ENCODE results near the gene HMX3. TPM values are rescaled to one million over a fixed set of nuclear protein-coding genes. Genes with fewer than 3 reads are reported as not detected.

The HMX3 gene
- total and polyA plus RNA-seq, 2 experiments from 2014 or later: 0.35 TPM; not detected in 1

DNA sequence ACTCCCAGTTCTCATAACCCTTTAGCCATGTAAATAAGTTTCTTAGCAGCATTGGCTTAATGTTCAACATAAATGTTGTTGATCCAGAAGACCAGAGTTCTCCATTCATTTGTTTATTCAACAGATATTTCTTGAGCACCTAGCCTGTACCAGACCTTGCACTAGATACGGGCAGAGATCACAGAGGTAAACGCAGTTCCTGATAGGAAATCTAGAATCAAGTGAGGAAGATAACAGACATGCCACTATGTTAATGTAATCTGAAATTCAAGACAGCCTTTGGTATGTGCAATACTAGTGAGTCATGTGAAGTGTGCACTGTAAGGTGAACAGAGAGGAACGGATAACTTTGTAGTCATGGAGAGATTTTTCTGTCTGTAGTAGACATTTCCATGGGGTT lies 21.4 kb downstream of the HMX3 start:
- DNase-seq (ENCODE audit: low spot score): no peak
- no peak overlapping the region for H3K27ac Mint-ChIP-seq
- Histone ChIP-seq H3K79me2 (replicated peaks; ENCODE audit: insufficient read depth) (peaks cover 79% of the 10 kb centered on the region), H3K27ac (ENCODE audit: low read depth) (no peak overlapping the region), H3K4me3 (no peak overlapping the region), H3F3A (replicated peaks; ENCODE audit: low read depth) (no peaks in the 10 kb centered on the region), H3K4me1 (ENCODE audit: insufficient read depth) (peaks cover 23% of the 10 kb centered on the region), H3K9me2 (ENCODE audit: insufficient read depth) (no peaks in the 10 kb centered on the region), H3K4me2 (no peak overlapping the region), H4K20me1 (replicated peaks; ENCODE audit: insufficient read depth) (peaks cover 61% of the 10 kb centered on the region), H3K27me3 (ENCODE audit: insufficient read depth) (peaks cover 11% of the 10 kb centered on the region), H2AFZ (no peak overlapping the region), H3K36me3 (ENCODE audit: insufficient read depth) (peaks cover 37% of the 10 kb centered on the region)
- no peak for ATAC-seq
- H3K27me3 Mint-ChIP-seq (ENCODE audit: insufficient read depth, low read depth, poor library complexity): peaks cover 17% of the 10 kb centered on the region
- H3K4me3 Mint-ChIP-seq: peak overlapping the region; percentile 99
- H3K9me3 Mint-ChIP-seq: no peaks in the 10 kb centered on the region
- peaks cover 73% of the 10 kb centered on the region for H3K36me3 Mint-ChIP-seq (ENCODE audit: low read depth)
- no peak for TF ChIP-seq EZH2 (IDR thresholded peaks at IDR 0.05; ENCODE audit: low read depth, unreplicated experiment)
- no peak for TF ChIP-seq JUNB (IDR thresholded peaks at IDR 0.05; ENCODE audit: unreplicated experiment)
- TF ChIP-seq ZNF462 (CRISPR knock-in tag; IDR thresholded peaks at IDR 0.05): no peak
- no peak for TF ChIP-seq CREB1 (CRISPR knock-in tag; IDR thresholded peaks at IDR 0.05; ENCODE audit: low read depth)
- no peak for TF ChIP-seq ZNF331 (CRISPR knock-in tag; IDR thresholded peaks at IDR 0.05; ENCODE audit: low read depth)
- TF ChIP-seq REST (IDR thresholded peaks at IDR 0.05; ENCODE audit: unreplicated experiment): no peak
- TF ChIP-seq POLR2AphosphoS5 (IDR thresholded peaks at IDR 0.05; ENCODE audit: low read depth): no peak
- no peak for TF ChIP-seq ETS1 (IDR thresholded peaks at IDR 0.05)
- no peak for TF ChIP-seq CTCF (conservative IDR thresholded peaks at IDR 0.05; ENCODE audit: low read depth in 2 of 2)
- TF ChIP-seq NANOG (IDR thresholded peaks at IDR 0.05; ENCODE audit: borderline replicate concordance): no peak
- no peak for TF ChIP-seq ZNF114 (CRISPR knock-in tag; IDR thresholded peaks at IDR 0.05)
- no peak for TF ChIP-seq EZH2phosphoT487 (IDR thresholded peaks at IDR 0.05; ENCODE audit: unreplicated experiment)
- H3K4me1 Mint-ChIP-seq: peaks cover 49% of the 10 kb centered on the region

Data from GM23338 (cell line).